Uterus (tissue), 4 donors: ENCODE results near the gene CREG1. TPM values are rescaled to one million over a fixed set of nuclear protein-coding genes. Genes with fewer than 3 reads are reported as not detected.
A peak's percentile ranks its signal among the peaks of the same experiment; 100 is the strongest.

Source experiments
- DNase-seq, 2 donors: peaks; one replicate each; pipeline ENCODE4 v3.0.0-alpha.2; 2019 to 2020
- H3K27ac ChIP-seq, 2 donors: fragments of 200-600 bp; sonication (generic); 1 replicate in 1 of 2; 2 replicates in 1 of 2; pipeline ENCODE4 v1.5.1; 2016 to 2018
- H3K27me3 ChIP-seq, 2 donors: fragments of 200-600 bp; sonication (generic); one replicate each; pipeline ENCODE4 v1.5.1; 2018 to 2019; ENCODE audit warnings: control low read depth in 1 of 2
- H3K36me3 ChIP-seq, 2 donors: fragments of 200-600 bp; sonication (generic); one replicate each; pipeline ENCODE4 v1.5.1; 2019; ENCODE audit warnings: control low read depth in 1 of 2
- H3K4me1 ChIP-seq, 2 donors: fragments of 200-600 bp; sonication (generic); one replicate each; pipeline ENCODE4 v1.5.1; 2018 to 2019; ENCODE audit warnings: control low read depth in 1 of 2
- H3K4me3 ChIP-seq, 2 donors: fragments of 200-600 bp; sonication (generic); 1 replicate in 1 of 2; 2 replicates in 1 of 2; pipeline ENCODE4 v1.5.1; 2018 to 2019; ENCODE audit warnings: mild to moderate bottlenecking in 1 of 2
- H3K9me3 ChIP-seq, 2 donors: fragments of 200-600 bp; sonication (generic); one replicate each; pipeline ENCODE4 v1.5.1; 2019; ENCODE audit warnings: control low read depth in 1 of 2
- CTCF ChIP-seq, 4 experiments: fragments of 200-600 bp in 2 of 4; fragments of 450-650 bp in 2 of 4; sonication (generic) in 2 of 4; IDR thresholded peaks; one replicate each; pipeline ENCODE4 v1.5.1; 2016 to 2019; ENCODE audit warnings: antibody characterized with exemption in 4 of 4, mild to moderate bottlenecking in 2 of 4, moderate library complexity in 1 of 4
- POLR2A ChIP-seq, 2 donors: fragments of 450-650 bp; IDR thresholded peaks; one replicate each; pipeline ENCODE4 v1.6.1; 2016; ENCODE audit warnings: antibody characterized with exemption in 2 of 2, mild to moderate bottlenecking in 1 of 2, moderate library complexity in 1 of 2
- intact Hi-C: fragments of 100-400 bp; cut with DNase I; formaldehyde crosslinking; loops from one replicate; pipeline ENCODE4 v1.15.1; 2023; ENCODE audit warnings: low total_unique reads
- total RNA-seq, 4 donors: library from RNA; depleted of rRNA in 3 of 4; stranded (reverse); fragments of >200 nt in 3 of 4; gene quantifications; one replicate each; pipeline versions ENCODE4 v1.1.0 to v1.2.4, GENCODE V29; 2014 to 2023
- donor health status: DM: yes; HTN: yes; CAD: no.

Gene CREG1
- total RNA-seq, 4 donors from 2014 or later = 72.7 to 161 (median 91.0) TPM

GRCh38 chr1:167548059-167548932 lies 5.3 kb downstream of the CREG1 start:
- Histone ChIP-seq H3K4me1 (no peaks in the 10 kb centered on the region), H3K27me3 (no peaks in the 10 kb centered on the region), H3K9me3 (no peaks in the 10 kb centered on the region), H3K36me3 (no peaks in the 10 kb centered on the region), H3K27ac (peak overlapping the region; percentile 32 to 56), H3K4me3 (no peak overlapping the region)
- TF ChIP-seq CTCF (IDR thresholded peaks at IDR 0.05) (no peak), POLR2A (IDR thresholded peaks at IDR 0.05) (no peak)
- intact Hi-C loops = no loop called here
- no peak for DNase-seq

DNA sequence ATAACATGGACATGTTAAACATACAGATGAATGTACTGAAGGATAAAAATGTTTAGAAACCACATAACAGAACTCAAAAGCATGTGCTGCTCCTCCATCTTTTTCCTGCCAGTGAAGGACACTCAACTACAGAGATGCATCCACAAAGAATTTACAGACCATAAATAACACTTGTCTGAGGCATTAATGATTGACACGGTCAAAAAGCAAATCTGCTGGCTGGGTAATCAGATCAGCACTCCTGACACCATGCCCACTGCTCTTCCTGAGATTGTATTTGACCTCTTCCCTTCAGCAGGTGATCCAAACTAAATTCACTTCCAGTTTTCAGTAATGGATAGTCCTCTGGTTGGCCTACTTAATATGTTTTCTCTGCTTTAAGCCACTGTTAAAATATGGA lies 6.6 kb downstream of the CREG1 start:
- H3K9me3 ChIP-seq = no peaks in the 10 kb centered on the region
- H3K4me3 ChIP-seq = no peak overlapping the region
- no peaks in the 10 kb centered on the region for H3K36me3 ChIP-seq
- DNase-seq = no peak
- no peak overlapping the region for H3K27ac ChIP-seq
- H3K4me1 ChIP-seq = no peaks in the 10 kb centered on the region
- intact Hi-C loops = no loop called here
- TF ChIP-seq POLR2A (IDR thresholded peaks at IDR 0.05) (no peak), CTCF (IDR thresholded peaks at IDR 0.05) (no peak)
- no peaks in the 10 kb centered on the region for H3K27me3 ChIP-seq

DNA sequence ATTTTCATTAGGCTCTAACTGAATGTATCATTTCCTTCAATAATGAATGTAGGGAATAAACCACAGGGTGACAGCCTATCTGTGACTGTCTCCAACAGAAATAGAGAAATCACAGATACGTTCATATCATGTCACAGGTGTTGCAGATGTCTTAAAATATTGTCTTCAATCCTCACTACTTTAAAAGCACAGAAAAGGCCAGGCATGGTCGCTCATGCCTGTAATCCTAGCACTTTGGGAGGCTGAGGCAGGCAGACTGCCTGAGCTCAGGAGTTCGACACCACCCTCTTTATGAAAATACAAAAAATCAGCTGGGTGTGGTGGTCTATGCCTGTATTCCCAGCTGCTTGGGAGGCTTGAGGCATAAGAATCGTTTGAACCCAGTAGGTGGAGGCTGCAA lies 8.2 kb downstream of the CREG1 start:
- intact Hi-C loops = no loop called here
- Histone ChIP-seq H3K27me3 (no peaks in the 10 kb centered on the region), H3K27ac (no peak overlapping the region), H3K36me3 (no peaks in the 10 kb centered on the region), H3K4me1 (no peaks in the 10 kb centered on the region), H3K4me3 (no peak overlapping the region), H3K9me3 (no peaks in the 10 kb centered on the region)
- no peak for TF ChIP-seq CTCF (IDR thresholded peaks at IDR 0.05)
- no peak for TF ChIP-seq POLR2A (IDR thresholded peaks at IDR 0.05)
- DNase-seq = no peak

GRCh38 chr1:167544447-167545093 lies 9.0 kb downstream of the CREG1 start:
- H3K27me3 ChIP-seq = no peaks in the 10 kb centered on the region
- no peak for DNase-seq
- H3K27ac ChIP-seq = no peak overlapping the region
- TF ChIP-seq POLR2A (IDR thresholded peaks at IDR 0.05) (no peak), CTCF (IDR thresholded peaks at IDR 0.05) (no peak)
- no peak overlapping the region for H3K4me3 ChIP-seq
- no peaks in the 10 kb centered on the region for H3K9me3 ChIP-seq
- intact Hi-C loops = no loop called here
- no peaks in the 10 kb centered on the region for H3K36me3 ChIP-seq
- H3K4me1 ChIP-seq = no peaks in the 10 kb centered on the region
